GM23248 (cell line): ENCODE measurements around the gene LRRC1.

ENCODE experiments used
- EZH2 ChIP-seq: fragments of 200-600 bp; sonication (generic); IDR thresholded peaks from 2 replicates; pipeline ENCODE4 v1.6.1; 2018; ENCODE audit warnings: antibody characterized with exemption, mild to moderate bottlenecking; ENCODE audit not compliant: insufficient read depth, poor library complexity, severe bottlenecking
- EZH2phosphoT487 ChIP-seq: fragments of 200-600 bp; sonication (generic); IDR thresholded peaks from 2 replicates; pipeline ENCODE4 v1.6.1; 2018; ENCODE audit warnings: antibody characterized with exemption, moderate library complexity, mild to moderate bottlenecking, low read depth; ENCODE audit not compliant: insufficient read depth

DNA sequence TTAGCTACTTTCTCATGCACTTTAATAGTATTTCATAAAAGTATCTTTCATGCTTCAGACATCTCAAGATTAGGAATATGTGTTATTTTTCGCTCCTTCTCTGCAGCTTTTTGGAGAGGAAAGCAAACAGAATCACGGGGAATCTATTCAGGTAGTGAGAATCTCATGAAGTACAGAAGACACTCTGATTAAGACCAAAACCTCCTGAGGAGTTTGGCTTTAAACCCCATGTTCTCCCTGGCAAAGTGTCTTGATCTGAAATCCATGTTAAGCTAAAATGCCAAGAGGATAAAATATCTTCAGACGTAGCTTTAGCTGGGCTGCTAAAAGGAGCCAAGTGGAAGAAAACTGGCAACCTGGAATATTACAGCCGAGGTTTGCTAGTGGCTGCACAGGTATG is 149.3 kb downstream of the LRRC1 start:
- TF ChIP-seq EZH2 (no peak), EZH2phosphoT487 (no peak)
